GM21528 (cell line): Measurements from ENCODE around the gene NFATC4.

Experiments
- ATAC-seq: cut with Tn5 transposase; IDR thresholded peaks from one replicate; pipeline ENCODE4 v1.9.1; 2021; ENCODE audit warnings: mild to moderate bottlenecking, moderate library complexity; ENCODE audit not compliant: unreplicated experiment, low FRiP score

NFATC4 gene

DNA sequence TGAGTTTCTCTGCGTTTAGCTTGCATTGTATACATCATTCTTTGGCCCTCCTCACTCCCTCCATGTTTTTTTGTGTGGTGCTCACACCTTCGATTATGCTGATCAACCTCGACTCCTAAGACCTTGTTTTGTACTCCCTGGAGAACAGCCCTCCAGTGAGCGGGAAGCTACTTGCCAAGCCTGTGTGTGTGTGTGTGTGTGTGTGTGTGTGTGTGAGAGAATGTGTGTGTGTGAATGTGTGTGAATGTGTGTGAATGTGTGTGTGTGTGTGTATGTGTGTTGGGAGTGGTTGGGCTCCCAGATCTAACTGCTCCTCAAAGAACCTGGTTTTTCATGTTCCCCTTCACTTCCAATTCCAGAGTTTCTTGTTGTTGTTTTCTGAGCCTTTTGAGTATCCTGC, 36.8 kb downstream of the NFATC4 start:
- ATAC-seq, result no peak

DNA sequence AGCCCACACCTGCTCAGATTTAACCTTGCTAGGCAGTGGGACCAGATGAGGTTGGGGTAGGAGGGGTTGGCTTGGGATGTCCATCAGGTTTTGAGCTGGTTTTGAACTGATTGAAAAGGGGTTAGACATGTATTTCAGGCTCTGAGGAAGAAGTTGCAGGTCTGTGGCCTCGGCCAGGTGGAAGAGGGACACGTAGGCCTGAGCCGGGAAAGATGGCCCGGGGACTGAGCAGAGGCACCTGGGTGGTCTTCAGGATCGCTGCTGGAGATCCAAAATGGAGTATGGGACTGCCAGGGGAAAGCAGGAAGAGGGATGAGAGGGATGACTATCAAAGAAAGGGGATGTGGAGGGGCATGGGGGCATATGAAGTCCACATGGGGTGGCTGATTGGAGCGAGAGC, 38.4 kb downstream of the NFATC4 start:
- no peak for ATAC-seq

DNA sequence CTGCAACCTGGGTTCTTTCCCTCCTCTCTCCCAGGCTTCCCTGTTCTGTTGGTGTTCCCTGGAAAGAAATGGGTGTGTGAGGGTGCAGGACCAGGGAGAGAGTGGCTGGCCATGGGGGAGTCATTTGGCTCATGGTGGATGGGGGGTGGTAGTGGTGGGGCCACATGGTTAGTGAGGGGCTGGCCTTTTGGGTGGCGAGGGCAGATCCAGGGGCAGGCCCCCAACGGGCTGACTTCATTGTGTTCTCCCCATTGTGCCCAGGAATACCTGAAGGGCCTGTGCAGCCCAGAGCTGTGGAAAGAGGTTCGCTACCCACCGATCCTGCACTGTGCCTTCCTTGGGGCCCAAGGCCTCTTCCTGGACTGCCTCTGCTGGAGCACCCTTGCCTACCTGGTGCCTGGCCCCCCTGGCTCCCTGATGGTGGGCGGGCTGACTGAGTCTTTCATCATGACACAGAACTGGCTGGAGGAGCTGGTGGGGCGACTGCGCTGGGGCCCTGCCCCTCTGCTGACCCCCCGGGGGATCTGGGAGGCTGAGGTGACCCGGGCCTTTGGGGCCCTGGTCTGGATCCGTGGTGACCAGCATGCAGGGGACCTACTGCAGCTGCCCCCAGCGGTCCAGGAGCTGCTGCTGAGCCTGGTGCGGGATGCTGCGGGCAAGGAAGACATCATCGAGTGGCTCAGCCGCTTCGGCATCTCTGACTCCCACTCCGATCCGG, 39.8 kb downstream of the NFATC4 start:
- ATAC-seq, result no peak

DNA sequence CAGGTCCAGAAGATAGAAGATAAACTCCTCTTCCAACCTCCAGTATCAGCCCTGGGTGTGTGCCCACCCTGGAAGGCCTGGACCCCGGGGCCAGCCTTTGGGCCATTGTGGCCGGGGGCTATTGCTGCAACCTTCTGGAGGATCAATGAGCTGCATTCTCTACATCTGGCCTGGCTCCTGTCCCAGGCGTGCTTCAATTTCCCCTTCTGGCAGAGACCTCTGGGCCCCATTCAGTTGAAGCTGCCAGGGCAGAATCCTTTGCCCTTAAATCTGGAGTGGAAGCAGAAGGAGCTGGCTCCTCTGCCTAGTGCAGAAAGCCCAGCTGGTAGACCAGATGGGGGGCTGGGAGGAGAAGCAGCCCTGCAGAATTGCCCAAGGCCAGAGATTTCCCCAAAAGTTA, 40.8 kb downstream of the NFATC4 start:
- ATAC-seq, result no peak

DNA sequence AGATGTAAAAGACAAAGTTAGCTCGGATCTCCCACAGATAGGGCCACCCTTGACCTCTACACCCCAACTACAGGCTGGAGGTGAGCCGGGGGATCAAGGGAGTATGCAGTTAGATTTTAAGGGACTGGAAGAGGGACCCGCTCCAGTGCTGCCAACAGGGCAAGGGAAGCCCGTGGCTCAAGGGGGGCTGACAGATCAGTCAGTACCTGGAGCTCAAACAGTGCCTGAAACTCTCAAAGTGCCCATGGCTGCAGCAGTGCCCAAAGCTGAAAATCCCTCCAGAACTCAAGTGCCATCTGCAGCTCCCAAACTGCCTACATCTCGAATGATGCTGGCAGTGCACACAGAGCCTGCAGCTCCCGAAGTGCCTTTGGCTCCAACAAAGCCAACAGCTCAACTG, 41.2 kb downstream of the NFATC4 start:
- ATAC-seq, result no peak

DNA sequence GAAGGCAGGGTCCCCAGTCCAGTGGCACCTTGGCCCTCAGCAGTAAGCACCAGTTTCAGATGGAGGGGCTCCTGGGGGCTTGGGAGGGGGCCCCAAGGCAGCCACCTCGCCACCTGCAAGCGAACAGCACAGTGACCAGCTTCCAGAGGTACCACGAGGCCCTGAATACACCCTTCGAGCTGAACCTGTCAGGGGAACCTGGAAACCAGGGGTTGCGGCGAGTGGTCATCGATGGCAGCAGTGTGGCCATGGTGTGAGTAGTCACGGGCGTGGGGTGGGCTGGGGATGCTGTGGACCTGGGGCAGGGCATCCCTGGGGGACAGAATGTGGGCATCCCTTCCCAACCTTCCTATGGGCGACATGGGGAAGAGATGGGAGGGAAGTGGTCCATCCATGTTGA, 42.0 kb downstream of the NFATC4 start:
- no peak for ATAC-seq

DNA sequence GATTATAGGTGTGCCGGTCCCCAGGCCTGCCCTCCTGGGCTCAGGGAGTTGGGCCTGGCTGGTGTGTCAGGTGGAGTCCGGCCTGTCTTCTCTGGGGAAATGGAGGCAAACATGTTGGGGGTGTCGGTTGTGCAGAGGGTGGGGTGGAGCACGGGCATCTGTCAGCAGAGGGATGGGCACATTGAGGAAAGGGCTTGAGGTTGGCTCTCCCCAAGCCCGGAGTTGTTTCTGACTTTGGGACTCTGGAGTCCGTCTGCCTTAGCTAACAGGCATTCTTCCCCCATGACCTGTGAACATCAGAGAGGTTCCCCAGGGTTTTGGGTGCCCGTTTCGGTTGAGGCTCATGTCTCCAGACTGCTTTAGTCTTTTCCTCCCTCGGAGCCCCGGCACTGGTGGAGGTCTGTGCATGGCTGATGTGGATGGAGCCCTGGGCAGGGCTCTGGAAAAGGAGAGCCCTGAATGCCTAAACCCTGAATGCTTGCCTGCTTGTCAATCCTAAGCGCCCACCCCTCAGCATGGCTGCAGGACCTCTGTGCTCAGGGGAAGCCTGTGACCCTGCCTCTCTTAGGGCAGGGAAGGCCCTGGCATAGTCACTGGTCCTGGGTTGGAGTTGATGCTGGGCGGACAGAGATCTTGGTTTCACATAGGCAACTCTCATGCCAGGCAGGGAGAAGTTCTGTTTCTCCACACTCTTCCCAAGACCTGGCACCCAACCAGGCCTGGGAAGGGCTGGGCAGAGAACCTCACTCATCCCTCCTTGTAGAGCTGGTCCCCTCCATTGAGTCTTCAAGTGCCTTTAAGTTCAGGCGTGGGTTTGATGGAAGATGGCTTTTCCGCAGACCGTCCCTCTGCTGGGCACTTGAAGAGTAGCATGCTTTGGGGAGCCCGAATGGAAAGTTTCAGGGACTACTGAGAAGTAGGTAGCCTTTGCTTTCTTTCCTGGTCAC, 43.7 kb downstream of the NFATC4 start:
- no peak for ATAC-seq

DNA sequence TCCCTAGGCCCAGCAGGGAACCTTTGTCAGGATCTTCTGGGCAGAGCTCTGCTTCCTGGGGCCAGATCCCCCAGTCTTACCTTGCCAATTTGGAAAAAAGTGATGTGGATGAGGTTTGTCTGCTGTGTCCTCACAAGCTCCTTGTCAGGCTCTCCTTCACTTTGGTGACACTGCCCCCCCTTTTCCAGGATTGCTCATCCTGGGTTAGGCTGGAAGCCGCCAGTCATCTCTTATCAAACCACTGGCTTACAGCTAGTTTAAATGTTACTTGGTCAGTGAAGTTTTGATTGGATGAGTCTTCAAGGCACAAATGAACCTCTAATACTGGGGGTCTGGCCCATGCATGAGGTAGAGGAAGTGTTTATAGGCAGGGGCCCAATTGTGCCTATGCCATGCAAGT, 46.1 kb downstream of the NFATC4 start:
- no peak for ATAC-seq

DNA sequence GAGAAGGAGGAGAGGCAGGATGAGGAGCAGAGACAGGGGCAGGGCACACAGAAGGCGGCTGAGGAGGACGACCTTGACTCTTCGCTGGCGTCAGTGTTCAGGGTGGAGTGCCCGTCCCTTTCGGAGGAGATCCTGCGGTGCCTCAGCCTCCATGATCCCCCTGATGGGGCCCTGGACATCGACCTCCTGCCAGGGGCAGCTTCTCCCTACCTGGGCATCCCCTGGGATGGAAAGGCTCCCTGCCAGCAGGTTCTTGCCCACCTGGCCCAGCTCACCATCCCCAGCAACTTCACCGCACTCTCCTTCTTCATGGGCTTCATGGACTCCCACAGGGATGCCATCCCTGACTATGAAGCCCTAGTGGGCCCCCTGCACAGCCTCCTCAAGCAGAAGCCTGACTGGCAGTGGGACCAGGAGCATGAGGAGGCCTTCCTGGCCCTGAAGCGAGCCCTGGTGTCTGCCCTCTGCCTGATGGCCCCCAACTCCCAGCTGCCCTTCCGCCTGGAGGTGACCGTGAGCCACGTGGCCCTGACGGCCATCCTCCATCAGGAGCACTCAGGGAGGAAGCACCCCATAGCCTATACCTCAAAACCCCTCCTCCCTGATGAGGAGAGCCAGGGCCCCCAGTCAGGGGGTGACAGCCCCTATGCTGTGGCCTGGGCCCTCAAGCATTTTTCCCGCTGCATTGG, 46.9 kb downstream of the NFATC4 start:
- ATAC-seq, result no peak

DNA sequence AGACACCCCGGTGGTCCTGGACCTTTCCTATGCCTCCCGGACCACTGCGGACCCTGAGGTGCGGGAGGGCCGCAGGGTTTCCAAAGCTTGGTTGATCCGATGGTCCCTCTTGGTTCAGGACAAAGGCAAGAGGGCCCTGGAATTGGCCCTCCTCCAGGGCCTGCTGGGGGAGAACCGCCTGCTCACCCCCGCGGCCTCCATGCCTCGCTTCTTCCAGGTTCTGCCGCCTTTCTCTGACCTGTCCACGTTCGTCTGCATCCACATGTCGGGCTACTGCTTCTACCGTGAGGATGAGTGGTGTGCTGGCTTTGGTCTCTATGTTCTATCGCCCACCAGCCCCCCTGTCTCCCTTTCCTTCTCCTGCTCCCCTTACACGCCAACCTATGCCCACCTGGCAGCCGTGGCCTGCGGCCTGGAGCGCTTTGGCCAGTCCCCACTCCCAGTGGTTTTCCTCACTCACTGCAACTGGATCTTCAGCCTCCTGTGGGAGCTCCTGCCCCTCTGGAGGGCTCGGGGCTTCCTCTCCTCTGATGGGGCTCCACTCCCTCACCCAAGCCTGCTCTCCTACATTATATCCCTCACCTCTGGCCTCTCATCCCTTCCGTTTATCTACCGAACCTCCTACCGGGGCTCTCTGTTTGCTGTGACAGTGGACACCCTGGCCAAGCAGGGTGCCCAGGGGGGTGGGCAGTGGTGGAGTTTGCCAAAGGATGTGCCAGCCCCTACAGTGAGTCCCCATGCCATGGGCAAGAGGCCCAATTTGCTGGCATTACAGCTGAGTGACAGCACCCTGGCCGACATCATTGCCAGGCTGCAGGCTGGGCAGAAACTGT, 47.7 kb downstream of the NFATC4 start:
- no peak for ATAC-seq

DNA sequence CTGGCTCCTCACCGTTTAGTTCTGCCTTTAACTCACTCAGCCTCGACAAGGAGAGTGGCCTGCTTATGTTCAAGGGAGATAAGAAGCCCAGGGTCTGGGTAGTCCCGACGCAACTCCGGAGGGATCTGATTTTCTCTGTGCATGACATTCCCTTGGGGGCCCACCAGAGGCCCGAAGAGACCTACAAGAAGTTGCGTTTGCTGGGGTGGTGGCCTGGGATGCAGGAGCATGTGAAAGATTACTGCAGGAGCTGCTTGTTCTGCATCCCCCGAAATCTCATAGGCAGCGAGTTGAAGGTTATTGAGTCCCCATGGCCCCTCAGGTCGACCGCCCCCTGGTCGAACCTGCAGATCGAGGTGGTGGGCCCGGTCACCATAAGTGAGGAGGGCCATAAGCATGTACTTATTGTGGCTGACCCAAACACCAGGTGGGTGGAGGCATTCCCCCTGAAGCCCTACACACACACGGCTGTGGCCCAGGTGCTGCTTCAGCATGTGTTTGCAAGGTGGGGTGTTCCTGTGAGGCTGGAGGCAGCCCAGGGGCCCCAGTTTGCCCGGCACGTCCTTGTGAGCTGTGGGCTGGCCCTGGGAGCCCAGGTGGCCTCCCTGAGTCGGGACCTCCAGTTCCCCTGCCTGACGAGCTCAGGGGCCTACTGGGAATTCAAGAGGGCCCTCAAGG, 48.4 kb downstream of the NFATC4 start:
- no peak for ATAC-seq

DNA sequence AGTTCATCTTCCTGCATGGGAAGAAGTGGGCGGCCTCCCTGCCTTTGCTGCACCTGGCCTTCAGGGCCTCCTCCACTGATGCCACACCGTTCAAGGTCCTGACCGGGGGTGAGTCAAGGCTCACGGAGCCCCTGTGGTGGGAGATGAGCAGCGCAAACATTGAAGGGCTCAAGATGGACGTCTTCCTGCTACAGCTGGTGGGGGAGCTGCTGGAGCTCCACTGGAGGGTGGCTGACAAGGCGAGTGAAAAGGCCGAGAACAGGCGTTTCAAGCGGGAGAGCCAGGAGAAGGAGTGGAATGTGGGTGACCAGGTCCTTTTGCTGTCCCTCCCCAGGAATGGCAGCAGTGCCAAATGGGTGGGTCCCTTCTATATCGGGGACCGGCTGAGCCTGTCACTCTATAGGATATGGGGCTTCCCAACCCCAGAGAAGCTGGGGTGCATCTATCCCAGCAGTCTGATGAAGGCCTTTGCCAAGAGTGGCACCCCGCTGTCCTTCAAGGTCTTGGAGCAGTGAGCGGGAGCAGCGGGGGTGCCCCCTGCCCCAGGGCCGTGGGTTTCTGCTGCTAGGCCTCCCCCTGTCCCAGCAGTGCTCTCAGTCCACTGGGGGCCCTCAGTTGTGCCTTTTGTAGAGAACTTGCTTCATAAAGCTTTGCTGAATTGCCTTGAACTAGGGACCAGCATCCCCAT, 49.1 kb downstream of the NFATC4 start:
- ATAC-seq, result no peak

DNA sequence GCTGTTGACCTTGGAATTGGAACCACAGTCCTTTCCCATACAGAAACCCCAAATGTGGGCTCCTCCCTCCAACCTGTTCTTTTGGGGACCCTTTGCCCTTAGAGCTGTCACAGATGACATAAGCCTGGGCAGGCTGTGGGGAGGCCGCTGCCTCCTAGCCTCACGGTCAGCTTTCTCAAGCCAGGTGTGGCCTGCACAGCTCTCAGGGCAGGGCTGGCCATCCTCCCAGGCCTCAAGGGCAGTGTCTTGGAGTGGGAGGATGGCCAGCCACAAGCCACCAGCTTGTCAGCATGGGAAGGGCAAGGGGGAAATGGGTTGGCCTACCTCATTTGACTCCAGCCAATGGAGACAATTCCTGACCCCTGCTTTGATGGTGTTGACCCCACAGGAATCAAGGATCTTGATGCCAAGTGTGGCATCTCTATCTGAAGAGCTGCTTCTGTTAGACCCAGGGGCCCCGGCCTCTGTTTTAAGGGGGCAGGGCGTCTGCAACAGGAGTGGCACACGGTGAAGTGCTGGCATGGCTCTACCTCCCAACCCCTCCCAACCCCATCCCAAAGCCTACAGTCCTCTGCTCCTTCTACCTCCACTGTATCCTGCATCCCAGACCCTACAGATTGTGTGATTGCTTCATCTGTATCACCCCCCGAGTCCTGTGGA, 50.0 kb downstream of the NFATC4 start:
- ATAC-seq, result no peak

DNA sequence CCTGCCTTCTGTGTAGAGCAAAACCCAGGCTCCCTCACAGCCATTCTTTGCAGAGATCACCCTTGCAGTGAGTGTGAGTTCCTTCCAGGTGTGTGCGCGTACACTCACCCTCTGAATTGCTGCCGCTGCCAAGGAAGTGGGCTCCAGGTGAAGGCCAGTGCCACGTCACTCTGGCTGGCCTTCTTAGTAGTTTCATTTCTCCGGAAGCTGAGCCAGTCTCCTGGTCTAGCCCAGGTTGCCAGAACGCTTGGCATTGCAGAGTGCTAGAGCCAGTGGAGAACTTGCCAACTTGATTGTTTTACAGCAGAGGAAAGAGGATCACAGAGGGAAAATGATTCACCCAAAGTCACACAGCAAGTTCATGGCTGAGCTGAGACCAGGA, 50.5 kb downstream of the NFATC4 start:
- ATAC-seq, result no peak

DNA sequence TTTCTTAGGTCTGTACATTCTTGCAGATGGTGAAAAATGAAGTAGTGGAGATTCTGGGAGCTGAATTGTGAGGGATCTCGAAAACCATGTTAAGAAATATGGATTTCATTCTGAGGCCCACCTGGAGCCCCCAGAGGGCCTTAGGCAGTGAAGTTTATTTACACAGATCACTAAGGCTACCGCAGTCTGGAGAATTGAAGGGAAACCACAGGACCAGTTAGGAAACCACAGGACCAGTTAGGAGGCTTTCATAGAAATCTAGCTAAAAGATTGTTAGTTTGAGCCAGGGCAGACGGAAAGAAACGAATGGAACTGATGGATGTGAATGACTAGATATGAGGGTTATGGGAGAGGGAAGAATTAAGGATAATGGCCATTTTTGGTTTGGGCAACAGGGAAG, 54.3 kb downstream of the NFATC4 start:
- ATAC-seq, result no peak

DNA sequence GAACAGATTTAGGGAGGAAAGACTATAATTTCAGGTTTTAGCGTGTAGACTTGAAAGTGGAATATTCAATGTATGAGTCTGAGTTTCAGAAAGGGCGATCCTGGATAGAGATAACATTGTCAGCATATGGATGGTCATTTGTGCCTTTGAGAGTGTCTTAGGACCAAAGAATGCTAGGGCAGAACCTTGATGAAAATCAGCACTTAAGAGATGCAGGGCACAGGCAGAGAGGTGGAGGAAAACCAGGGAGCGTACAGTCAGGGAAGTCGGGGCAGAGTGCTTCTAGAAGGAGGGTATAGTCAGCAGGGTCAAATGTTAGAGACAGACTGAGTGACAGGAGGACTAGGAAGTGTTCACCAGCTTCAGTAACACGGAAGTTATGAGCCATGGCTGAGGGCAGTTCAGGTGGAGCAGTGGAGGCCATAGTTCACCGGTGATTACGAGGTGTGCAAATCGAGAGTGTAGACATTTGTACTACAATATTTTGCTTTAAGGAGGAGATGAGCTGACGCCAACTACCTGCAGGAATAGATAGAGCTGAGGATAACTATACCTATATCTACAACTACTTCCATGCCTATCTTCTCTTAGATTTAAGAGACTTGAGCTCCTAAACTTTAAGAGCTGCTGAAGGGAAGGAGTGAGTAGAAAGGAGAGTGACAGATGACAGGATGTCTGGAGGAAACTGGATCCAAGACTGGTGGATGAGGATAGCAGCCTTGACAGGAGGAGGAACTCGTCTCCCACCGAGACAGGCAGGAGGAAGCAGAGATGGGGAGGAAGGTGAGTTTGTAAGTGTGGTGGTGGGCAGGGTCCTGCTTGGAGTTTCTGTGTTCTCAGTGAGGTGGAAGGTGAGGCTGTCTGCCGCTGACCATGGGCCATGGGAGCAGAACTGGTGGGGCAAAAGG, 55.0 kb downstream of the NFATC4 start:
- ATAC-seq, result no peak

DNA sequence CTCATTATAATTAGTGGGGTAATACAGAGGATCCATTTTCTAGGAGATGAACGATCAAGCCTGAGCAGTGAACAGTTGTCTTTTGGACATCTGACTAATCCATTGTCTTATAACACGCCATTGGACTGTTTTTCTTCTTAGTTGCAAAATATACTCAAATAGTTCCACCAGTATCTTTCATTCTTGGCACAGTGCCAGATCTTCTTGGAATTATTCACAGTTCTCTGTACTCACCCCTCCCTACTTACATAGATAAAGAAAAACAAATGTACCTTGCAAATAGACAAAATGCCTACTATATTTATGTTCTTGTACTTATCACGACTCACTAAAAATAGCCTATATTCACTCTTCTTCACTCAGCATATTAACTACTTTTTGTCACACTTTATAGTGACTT, 57.7 kb downstream of the NFATC4 start:
- ATAC-seq, result no peak
